SK-N-MC (cell line): ENCODE data around the gene POLDIP2.

Source experiments
- EZH2 ChIP-seq: fragments of 200-600 bp; sonication (generic); IDR thresholded peaks from one replicate; pipeline ENCODE4 v1.6.1; 2017; ENCODE audit warnings: antibody characterized with exemption
- POLR2AphosphoS5 ChIP-seq: IDR thresholded peaks from 2 replicates; pipeline ENCODE4 v1.6.1; 2012; ENCODE audit warnings: mild to moderate bottlenecking, low read depth, low read length, borderline replicate concordance

DNA sequence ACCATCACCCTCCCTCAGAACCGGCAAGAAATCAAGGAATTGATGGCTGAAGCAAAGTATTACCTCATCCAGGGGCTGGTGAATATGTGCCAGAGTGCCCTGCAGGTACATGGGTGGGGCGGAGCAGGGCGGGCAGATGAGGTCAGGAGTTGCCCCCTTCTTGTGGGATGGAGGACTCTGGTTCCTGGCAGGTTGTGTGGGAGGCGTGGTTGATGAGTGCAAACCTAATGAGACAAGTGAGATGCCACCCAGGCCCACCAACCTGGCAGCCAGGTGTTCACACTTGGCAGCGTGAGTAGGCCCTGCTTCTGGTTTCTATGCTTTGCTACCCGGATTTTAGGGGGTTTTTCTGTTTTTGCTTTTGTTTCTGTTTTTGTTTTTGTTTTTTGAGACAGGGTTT lies 17.0 kb downstream of the POLDIP2 start:
- no peak for TF ChIP-seq POLR2AphosphoS5
- TF ChIP-seq EZH2, result no peak
